ENCODE measurements around the gene TGFBR2.

Gene TGFBR2

GRCh38 chr3:30613133-30613825 lies 6.9 kb downstream of the TGFBR2 start:
- Histone ChIP-seq H3K36me3 (no peaks in the 10 kb centered on the region), H3K4me3 (ENCODE audit: low read depth, low read length) (no peak overlapping the region), H3K9me3 (ENCODE audit: severe bottlenecking) (no peaks in the 10 kb centered on the region), H3K27ac (no peak overlapping the region), H3K27me3 (ENCODE audit: insufficient read depth, low read depth, severe bottlenecking) (no peaks in the 10 kb centered on the region)
- no peak for TF ChIP-seq CTCF (IDR thresholded peaks at IDR 0.05; ENCODE audit: low read depth, low read length)
- no peak for DNase-seq

- H3K27ac ChIP-seq = no peak overlapping the region
- no peak for TF ChIP-seq CTCF (IDR thresholded peaks at IDR 0.05; ENCODE audit: low read depth, low read length)
These were observed 8.0 kb downstream of the TGFBR2 start for GRCh38 chr3:30614373-30614772.

GRCh38 chr3:30614943-30615342 lies 8.5 kb downstream of the TGFBR2 start:
- Histone ChIP-seq H3K27ac (no peak overlapping the region), H3K36me3 (no peaks in the 10 kb centered on the region), H3K27me3 (ENCODE audit: insufficient read depth, low read depth, severe bottlenecking) (no peaks in the 10 kb centered on the region), H3K4me3 (ENCODE audit: low read depth, low read length) (no peak overlapping the region), H3K9me3 (ENCODE audit: severe bottlenecking) (no peaks in the 10 kb centered on the region)
- DNase-seq = no peak
- no peak for TF ChIP-seq CTCF (IDR thresholded peaks at IDR 0.05; ENCODE audit: low read depth, low read length)

More at GRCh38 chr3:30614373-30614772, 8.0 kb downstream of the TGFBR2 start:
- H3K27me3 ChIP-seq (ENCODE audit: insufficient read depth, low read depth, severe bottlenecking) = no peaks in the 10 kb centered on the region
- H3K9me3 ChIP-seq (ENCODE audit: severe bottlenecking) = no peaks in the 10 kb centered on the region
- no peak for DNase-seq
- no peaks in the 10 kb centered on the region for H3K36me3 ChIP-seq
- no peak overlapping the region for H3K4me3 ChIP-seq (ENCODE audit: low read depth, low read length)

GRCh38 chr3:30615615-30616346 lies 9.4 kb downstream of the TGFBR2 start:
- TF ChIP-seq CTCF (IDR thresholded peaks at IDR 0.05; ENCODE audit: low read depth, low read length) = no peak
- Histone ChIP-seq H3K9me3 (ENCODE audit: severe bottlenecking) (no peaks in the 10 kb centered on the region), H3K36me3 (no peaks in the 10 kb centered on the region), H3K27me3 (ENCODE audit: insufficient read depth, low read depth, severe bottlenecking) (no peaks in the 10 kb centered on the region), H3K27ac (no peak overlapping the region), H3K4me3 (ENCODE audit: low read depth, low read length) (no peak overlapping the region)
- DNase-seq = no peak

GRCh38 chr3:30616347-30617027 lies 10.1 kb downstream of the TGFBR2 start:
- no peak overlapping the region for H3K27ac ChIP-seq
- no peaks in the 10 kb centered on the region for H3K9me3 ChIP-seq (ENCODE audit: severe bottlenecking)
- no peaks in the 10 kb centered on the region for H3K36me3 ChIP-seq
- TF ChIP-seq CTCF (IDR thresholded peaks at IDR 0.05; ENCODE audit: low read depth, low read length) = no peak
- H3K4me3 ChIP-seq (ENCODE audit: low read depth, low read length) = no peak overlapping the region
- DNase-seq = no peak
- no peaks in the 10 kb centered on the region for H3K27me3 ChIP-seq (ENCODE audit: insufficient read depth, low read depth, severe bottlenecking)

Measured in WERI-Rb-1 (cell line).